ENCODE measurements around the gene SMURF1.

- TF ChIP-seq POLR2AphosphoS5 (IDR thresholded peaks at IDR 0.05; ENCODE audit: low read depth, low read length), result no peak
- no peak for TF ChIP-seq POLR2A (IDR thresholded peaks at IDR 0.05; ENCODE audit: low read depth, low read length)
- TF ChIP-seq TAF1 (IDR thresholded peaks at IDR 0.05; ENCODE audit: borderline replicate concordance, low read depth, low read length), result no peak
Observed at GRCh38 chr7:99014113-99014985, 129.6 kb downstream of the SMURF1 start.
